Retinal pigment epithelial cell (primary cell): Measurements from ENCODE around the gene CERS3.
"Not testable (repeated sequence)": the region's sequence is repeated elsewhere in the genome, so short reads cannot be mapped to it uniquely, and the experiment has no call there.

ENCODE experiments used
- DNase-seq: peaks from one replicate; pipeline ENCODE4 v3.0.0-alpha.2; 2010; ENCODE audit warnings: low read depth
- H3K4me3 ChIP-seq: 2 replicates; pipeline ENCODE4 v1.5.1; 2011; ENCODE audit warnings: mild to moderate bottlenecking, low read length, control low read depth, moderate library complexity
- CTCF ChIP-seq: conservative IDR thresholded peaks from 2 replicates; pipeline ENCODE4 v1.5.1; 2011; ENCODE audit warnings: low read depth, low read length, control low read depth, inconsistent platforms

The CERS3 gene

DNA sequence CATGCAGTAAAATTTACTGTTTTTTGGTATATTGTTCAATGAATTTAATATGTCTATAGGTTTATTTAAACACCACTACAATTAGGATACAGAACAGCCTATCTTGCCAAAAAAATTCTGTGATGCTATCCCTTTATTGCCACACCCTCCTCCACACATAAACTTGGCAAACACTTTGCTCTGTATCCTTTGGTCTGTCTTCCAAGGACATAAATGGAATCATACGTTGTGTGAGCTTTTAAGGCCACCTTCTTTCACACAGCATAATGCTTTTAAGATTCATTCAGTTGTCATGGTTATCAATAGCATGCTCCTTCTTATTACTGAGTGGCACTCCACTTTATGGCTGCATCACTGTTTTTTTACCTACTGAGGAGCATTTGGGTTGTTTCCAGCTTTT lies 71.5 kb downstream of the CERS3 start:
- no peak for DNase-seq
- no peak for TF ChIP-seq CTCF
- H3K4me3 ChIP-seq = no peak overlapping the region

- DNase-seq = no peak
- H3K4me3 ChIP-seq = no peak overlapping the region
- TF ChIP-seq CTCF = no peak
Measured at GRCh38 chr15:100454148-100454547, 74.6 kb downstream of the CERS3 start.

DNA sequence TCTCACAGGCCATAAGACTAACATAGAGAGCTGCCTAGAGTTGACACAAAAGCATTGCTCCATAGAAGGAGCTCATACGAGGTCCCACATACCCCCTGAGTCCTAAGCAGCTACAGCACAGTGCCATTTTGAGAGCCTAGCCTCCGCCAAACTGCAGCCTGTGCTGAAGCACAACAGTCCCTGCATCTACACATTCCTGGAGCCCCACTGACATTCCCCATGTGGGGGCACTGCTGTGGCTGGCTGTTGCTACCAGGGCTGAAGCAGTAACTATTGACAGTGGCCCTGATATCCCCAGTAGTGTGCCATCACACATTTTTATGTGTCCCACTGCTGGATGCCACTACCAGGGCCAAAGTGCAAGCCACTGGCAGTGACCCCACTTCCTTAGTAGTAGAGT lies 80.3 kb downstream of the CERS3 start:
- no peak for TF ChIP-seq CTCF
- H3K4me3 ChIP-seq = no peak overlapping the region
- DNase-seq = no peak

DNA sequence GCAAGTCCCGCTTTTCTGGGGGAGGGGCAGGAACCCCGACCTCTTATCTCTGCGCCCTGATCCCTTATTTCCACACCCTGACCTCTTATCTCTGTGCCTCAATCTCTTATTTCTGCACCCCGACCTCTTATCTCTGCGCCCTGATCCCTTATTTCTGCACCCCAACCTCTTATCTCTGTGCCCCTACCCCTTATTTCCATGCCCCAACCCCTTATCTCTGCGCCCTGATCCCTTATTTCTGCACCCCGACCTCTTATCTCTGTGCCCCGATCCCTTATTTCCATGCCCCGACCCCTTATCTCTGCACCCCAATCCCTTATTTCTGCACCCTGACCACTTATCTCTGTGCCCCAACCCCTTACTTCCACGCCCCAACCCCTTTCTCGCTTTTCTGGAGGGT lies 87.7 kb downstream of the CERS3 start:
- not testable (repeated sequence) for DNase-seq, H3K4me3 ChIP-seq

DNA sequence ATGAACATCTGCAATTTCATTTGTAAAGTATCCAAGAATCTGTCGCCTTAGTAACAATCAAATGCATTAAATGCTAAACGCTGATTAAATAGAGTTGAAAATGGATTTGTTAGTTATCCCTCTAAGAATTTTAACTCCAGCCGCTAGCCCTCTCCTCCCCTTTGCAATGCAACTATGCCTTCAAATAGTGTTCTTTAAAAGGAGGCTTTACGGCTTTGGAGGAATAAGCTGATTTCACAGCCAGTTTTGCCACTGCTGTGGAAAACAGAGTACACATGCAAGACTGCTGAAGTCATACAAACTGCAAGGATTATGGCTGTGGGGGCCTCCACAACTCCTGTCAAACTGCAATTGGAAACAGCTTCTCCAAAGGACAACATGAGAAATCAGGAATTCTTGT lies 89.2 kb downstream of the CERS3 start:
- no peak for DNase-seq
- TF ChIP-seq CTCF = no peak
- H3K4me3 ChIP-seq = no peak overlapping the region

GRCh38 chr15:100438570-100438969 lies 90.2 kb downstream of the CERS3 start:
- no peak for DNase-seq
- no peak for TF ChIP-seq CTCF
- H3K4me3 ChIP-seq = no peak overlapping the region

- no peak for TF ChIP-seq CTCF
Measured at GRCh38 chr15:100437261-100437660, 91.5 kb downstream of the CERS3 start.

DNA sequence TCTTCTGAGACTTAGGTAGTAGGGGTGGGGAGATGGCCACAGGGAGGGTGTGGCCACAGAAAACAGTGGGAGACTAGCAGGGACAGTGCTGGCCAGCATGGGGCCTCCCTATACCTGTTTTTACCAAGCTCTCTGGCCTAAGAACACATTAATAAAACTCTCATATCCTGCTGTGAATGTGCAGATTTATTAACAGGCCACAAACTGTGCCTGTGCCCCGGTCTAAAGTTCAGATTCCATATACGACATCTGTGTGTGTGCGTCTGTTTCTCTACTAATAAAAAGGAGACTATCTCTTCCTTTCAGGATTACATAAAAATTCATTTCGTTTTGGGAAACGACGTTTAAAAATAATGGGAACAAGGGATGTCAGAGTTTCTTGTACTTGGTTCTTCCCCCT lies 94.2 kb downstream of the CERS3 start:
- no peak for TF ChIP-seq CTCF
- H3K4me3 ChIP-seq = no peak overlapping the region
- DNase-seq = no peak

More at GRCh38 chr15:100437261-100437660, 91.5 kb downstream of the CERS3 start:
- no peak overlapping the region for H3K4me3 ChIP-seq
- no peak for DNase-seq
